Right forelimb (tissue), 1 donor: ENCODE data around the gene NDUFC1.
"Not testable (repeated sequence)": the region's sequence is repeated elsewhere in the genome, so short reads cannot be mapped to it uniquely, and the experiment has no call there.

Source experiments
- DNase-seq: peaks from one replicate; pipeline ENCODE4 v3.0.0-alpha.2; 2018

NDUFC1 gene

GRCh38 chr4:139297001-139297410 is 5.3 kb downstream of the NDUFC1 start:
- no peak for DNase-seq

- DNase-seq: no peak
These were observed 6.4 kb downstream of the NDUFC1 start for GRCh38 chr4:139295942-139296299.

- DNase-seq: peak; percentile 99
These were observed 6.9 kb downstream of the NDUFC1 start for GRCh38 chr4:139295206-139295941.

GRCh38 chr4:139286186-139286698 is 16.0 kb downstream of the NDUFC1 start:
- DNase-seq: no peak

- no peak for DNase-seq
These were observed 19.6 kb downstream of the NDUFC1 start for GRCh38 chr4:139282721-139283075.

- DNase-seq: no peak
These were observed 20.1 kb downstream of the NDUFC1 start for GRCh38 chr4:139282065-139282720.

- DNase-seq: peak; percentile 52
These were observed 22.3 kb downstream of the NDUFC1 start, which contains the start of gene MGARP for GRCh38 chr4:139279760-139280620. Gene MGARP (minus strand): TSS chr4:139280225. CDS start chr4:139280158, 67 bp downstream.

GRCh38 chr4:139278912-139279759 is 23.1 kb downstream of the NDUFC1 start:
- peak; percentile 50 for DNase-seq

- DNase-seq: no peak
These were observed 23.8 kb downstream of the NDUFC1 start for GRCh38 chr4:139278485-139278884.

GRCh38 chr4:139275281-139275735 is 27.0 kb downstream of the NDUFC1 start:
- DNase-seq: no peak

GRCh38 chr4:139274790-139275189 is 27.5 kb downstream of the NDUFC1 start:
- no peak for DNase-seq

GRCh38 chr4:139273835-139274234 is 28.4 kb downstream of the NDUFC1 start:
- DNase-seq: no peak

- DNase-seq: no peak
These were observed 35.0 kb downstream of the NDUFC1 start for GRCh38 chr4:139267301-139267700.

- peak; percentile 54 for DNase-seq
These were observed 35.6 kb downstream of the NDUFC1 start for GRCh38 chr4:139266583-139267257.

GRCh38 chr4:139266208-139266582 is 36.1 kb downstream of the NDUFC1 start:
- DNase-seq: no peak

- DNase-seq: no peak
These were observed 36.6 kb downstream of the NDUFC1 start for GRCh38 chr4:139265654-139266053.

- no peak for DNase-seq
These were observed 45.9 kb downstream of the NDUFC1 start for GRCh38 chr4:139256349-139256748.

GRCh38 chr4:139255581-139255980 is 46.7 kb downstream of the NDUFC1 start:
- not testable (repeated sequence) for DNase-seq

GRCh38 chr4:139253713-139254112 is 48.6 kb downstream of the NDUFC1 start:
- DNase-seq: no peak

- DNase-seq: no peak
These were observed 49.2 kb downstream of the NDUFC1 start for GRCh38 chr4:139253046-139253445.

GRCh38 chr4:139247700-139248238 is 54.5 kb downstream of the NDUFC1 start:
- DNase-seq: no peak
